HG03558 (cell line): Measurements from ENCODE around the gene SH3BP5L.

Source experiments
- ATAC-seq: cut with Tn5 transposase; IDR thresholded peaks from one replicate; pipeline ENCODE4 v1.9.1; 2021; ENCODE audit warnings: moderate number of reproducible peaks; ENCODE audit not compliant: unreplicated experiment; ENCODE audit errors: extremely low read depth

The SH3BP5L gene

DNA sequence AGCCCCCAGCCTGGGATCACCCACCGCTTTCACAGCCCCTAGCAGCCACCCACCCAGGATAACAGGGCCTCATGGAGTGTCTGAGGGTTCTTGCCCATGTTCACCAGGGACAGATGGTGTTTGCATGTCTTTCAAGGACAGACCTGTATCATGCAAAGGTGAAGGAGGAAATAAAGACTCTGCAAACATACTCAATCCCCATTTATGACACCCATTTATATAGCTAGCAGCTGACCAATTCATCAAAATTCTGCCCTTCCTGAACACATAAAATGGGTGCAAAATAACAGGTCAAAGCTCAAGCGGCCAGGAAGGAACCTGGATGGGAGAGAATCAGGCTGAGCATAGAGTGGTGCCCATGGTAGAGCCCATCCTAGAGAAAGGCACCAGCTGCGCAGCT lies 37.4 kb downstream of the SH3BP5L start:
- ATAC-seq, result no peak

DNA sequence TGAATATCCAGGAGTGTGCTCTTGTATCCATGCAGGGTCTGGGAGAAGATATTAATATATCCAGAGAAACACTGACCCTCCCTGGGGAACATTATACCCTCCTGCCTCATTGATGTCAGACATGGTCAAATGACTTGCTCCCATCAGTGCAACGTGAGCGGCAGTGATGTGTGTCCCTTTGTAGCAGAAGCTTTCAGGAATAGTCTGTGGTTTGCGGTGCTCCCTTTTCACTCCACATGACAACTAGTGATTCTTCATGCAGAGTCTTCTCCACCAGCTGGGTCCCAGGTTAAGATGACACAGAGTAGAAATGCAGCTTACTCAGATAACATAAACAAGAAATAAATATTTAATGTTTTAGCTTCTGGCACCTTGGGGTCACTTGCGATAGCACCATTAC lies 38.3 kb downstream of the SH3BP5L start:
- ATAC-seq, result no peak

DNA sequence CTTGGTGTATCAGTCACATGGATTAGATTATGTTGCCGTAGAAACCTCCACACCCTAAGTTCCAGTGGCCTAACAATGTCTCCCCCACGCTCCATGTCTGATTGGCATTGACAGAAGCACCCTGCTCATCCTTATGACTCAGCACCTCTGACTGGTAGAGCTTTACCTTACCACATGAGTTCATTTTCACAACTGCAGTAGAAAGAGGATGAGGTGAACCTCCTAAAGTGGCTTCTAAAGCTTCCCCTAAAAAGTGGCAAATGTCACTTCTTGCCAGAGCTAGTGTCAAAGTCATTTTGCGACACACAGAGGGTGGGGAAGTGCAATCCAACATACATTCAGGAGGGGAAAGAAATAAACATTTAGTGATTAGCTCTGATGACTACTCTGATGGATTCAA lies 39.6 kb downstream of the SH3BP5L start:
- peak; percentile 49 for ATAC-seq

DNA sequence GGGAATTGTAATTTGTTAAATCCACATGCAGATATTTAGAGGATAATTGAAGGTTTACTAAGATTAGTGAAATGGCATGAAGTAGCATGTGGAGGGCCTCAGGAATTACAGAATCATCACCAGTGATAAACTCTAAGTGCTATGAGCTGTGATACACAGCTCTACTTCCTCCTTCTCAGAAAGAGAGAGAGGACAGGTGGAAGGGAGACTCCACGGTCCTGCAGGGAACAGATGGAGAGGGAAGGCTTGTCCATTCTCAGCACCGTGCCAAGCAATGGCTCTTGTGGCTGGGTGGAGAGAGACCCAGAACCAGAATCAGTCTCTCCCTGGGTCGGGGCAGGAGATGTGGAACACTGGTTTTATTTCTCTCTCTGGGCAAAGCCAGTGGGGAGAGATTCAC lies 42.3 kb downstream of the SH3BP5L start:
- no peak for ATAC-seq

DNA sequence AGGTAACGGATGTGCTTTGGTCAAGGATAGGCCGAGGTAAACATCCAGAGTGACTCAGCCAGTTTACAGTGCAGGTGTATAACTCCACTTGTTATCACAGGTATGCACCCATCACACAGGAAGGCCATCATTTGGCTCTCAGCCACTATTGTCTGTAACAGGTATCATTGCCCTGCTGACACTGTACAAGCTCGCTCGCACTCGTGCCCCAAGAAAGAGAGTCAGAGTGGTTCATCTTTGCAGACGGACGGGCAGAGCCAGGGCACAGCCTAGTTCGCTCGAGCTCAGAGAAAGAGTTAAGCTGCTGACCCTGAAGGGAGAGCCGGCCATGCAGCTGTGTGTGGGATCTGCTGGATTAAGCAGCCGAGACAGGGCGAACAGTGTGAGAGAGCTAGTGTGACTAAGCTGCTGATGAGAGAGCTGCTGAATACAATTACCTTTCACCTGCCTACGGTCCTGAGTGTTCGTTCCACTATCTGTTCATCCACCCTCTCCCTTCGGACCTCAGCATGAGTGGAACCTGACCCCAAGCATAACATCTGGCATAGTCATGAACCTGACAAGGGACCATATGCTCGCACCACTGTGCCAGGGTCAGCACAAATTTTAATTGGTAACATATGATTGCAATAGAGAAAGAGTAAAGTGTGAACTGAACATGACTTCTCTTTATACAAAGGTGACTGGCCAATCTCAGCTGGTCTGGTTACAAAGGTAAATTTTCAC lies 43.1 kb downstream of the SH3BP5L start:
- ATAC-seq, result no peak

DNA sequence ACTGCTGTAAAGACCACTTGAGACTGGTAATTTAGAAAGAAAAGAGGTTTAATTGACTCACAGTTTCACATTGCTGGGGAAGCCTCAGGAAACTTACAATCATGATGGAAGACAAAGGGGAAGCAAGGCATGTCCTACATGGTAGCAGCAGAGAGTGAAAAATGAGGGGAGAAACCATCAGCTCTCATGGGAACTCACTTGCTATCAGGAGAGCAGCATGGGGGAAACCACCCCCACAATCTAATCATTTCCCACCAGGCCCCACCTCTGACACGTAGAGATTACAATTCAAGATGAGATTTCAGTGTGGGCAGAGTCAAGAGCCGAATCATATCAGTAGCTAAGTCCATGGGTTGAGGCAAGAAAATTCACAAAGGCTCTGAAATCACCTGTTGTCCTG lies 46.4 kb downstream of the SH3BP5L start:
- no peak for ATAC-seq

DNA sequence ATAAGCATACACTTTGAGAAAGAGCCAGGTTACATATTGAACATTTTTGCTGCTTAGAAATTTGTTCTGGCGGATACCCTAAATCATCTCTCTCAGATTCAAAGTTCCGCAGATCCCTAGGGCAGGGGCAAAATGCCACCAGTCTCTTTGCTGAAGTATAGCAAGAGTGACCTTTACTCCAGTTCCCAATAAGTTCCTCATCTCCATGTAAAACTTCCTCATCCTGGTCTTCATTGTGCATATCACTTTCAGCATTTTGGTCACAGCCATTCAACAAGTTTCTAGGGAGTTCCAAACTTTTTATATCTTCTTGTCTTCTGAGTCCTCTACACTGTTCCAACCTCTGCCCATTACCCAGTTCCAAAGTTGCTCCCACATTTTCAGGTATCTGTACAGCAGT lies 46.8 kb downstream of the SH3BP5L start:
- ATAC-seq, result no peak

DNA sequence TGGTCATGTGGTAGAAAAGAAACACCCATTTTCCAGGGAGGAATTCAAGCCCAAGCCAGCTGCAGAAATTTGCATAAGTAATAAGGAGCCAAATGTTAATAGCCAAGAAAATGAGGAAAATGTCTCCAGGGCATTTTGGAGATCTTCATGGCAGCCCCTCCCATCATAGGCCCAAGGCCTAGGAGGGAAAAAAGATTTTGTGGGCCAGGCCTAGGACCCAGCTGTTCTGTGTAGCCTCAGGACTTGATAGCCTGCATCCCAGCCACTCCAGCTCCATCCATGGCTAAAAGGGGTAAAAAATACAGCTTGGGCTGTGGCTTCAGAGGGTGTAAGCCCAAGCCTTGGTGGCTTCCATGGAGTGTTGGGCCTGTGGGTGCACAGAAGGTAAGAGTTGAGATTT lies 48.7 kb downstream of the SH3BP5L start:
- ATAC-seq, result no peak

DNA sequence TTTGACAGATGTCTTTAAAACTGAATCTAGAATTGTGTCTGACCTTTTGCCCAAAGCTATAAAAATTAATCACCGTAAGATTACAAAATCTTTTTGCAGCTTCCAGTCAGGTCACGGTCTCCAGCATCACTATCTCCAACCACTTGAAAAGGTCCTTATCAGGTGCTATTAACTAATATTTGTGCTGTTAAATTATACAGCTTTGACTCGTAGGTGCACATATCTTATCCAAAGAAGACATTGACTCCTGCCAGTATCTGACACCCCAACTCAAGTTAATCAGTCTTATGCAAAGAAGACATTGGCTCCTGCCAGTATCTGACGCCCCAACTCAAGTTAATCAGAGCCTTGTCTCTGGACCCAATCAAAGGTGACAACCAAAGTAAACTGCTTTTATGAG lies 50.3 kb downstream of the SH3BP5L start:
- no peak for ATAC-seq
